HG03103 (cell line): ENCODE measurements around the gene SNAP23.

ENCODE experiments used
- ATAC-seq: cut with Tn5 transposase; IDR thresholded peaks from one replicate; pipeline ENCODE4 v1.9.1; 2021; ENCODE audit warnings: low read depth; ENCODE audit not compliant: unreplicated experiment

Gene SNAP23

GRCh38 chr15:42493679-42494078 lies 1.8 kb upstream of the SNAP23 start:
- ATAC-seq = no peak

GRCh38 chr15:42494998-42495360 lies 455 bp upstream of the SNAP23 start:
- ATAC-seq = no peak

- no peak for ATAC-seq
These were observed 3.0 kb downstream of the SNAP23 start for GRCh38 chr15:42498212-42499068.

GRCh38 chr15:42499858-42500609 lies 4.6 kb downstream of the SNAP23 start:
- ATAC-seq = no peak

GRCh38 chr15:42502477-42502876 lies 7.0 kb downstream of the SNAP23 start:
- ATAC-seq = no peak

GRCh38 chr15:42503825-42504224 lies 8.4 kb downstream of the SNAP23 start:
- no peak for ATAC-seq

- no peak for ATAC-seq
These were observed 9.2 kb downstream of the SNAP23 start for GRCh38 chr15:42504631-42505030.

- no peak for ATAC-seq
These were observed 12.1 kb downstream of the SNAP23 start for GRCh38 chr15:42507514-42507913.

GRCh38 chr15:42508263-42508690 lies 12.8 kb downstream of the SNAP23 start:
- ATAC-seq = no peak

GRCh38 chr15:42510258-42511006 lies 15.0 kb downstream of the SNAP23 start:
- no peak for ATAC-seq

GRCh38 chr15:42511007-42511391 lies 15.6 kb downstream of the SNAP23 start:
- no peak for ATAC-seq

GRCh38 chr15:42523331-42523730 lies 27.9 kb downstream of the SNAP23 start:
- ATAC-seq = no peak

- ATAC-seq = no peak
These were observed 33.5 kb downstream of the SNAP23 start for GRCh38 chr15:42528970-42529369.

GRCh38 chr15:42533246-42533645 lies 37.8 kb downstream of the SNAP23 start:
- no peak for ATAC-seq

GRCh38 chr15:42544853-42545629 lies 49.6 kb downstream of the SNAP23 start:
- ATAC-seq = no peak

GRCh38 chr15:42547918-42548248 lies 52.4 kb downstream of the SNAP23 start:
- no peak for ATAC-seq

GRCh38 chr15:42548249-42549031 lies 53.0 kb downstream of the SNAP23 start, which contains the start of the genes HAUS2 and LRRC57:
Gene HAUS2 (plus strand): TSS chr15:42548838. CDS start chr15:42548873, 35 bp downstream.
Gene LRRC57 (minus strand): TSS chr15:42548793. CDS start chr15:42548434, 359 bp downstream.
- peak; percentile 76 for ATAC-seq

- ATAC-seq = peak; percentile 9
These were observed 53.6 kb downstream of the SNAP23 start for GRCh38 chr15:42549032-42549491.

- no peak for ATAC-seq
These were observed 54.4 kb downstream of the SNAP23 start for GRCh38 chr15:42549741-42550392.
